Measurements from ENCODE around the gene C10orf88. TPM values are rescaled to one million over a fixed set of nuclear protein-coding genes. Genes with fewer than 3 reads are reported as not detected.

Gene C10orf88
- total RNA-seq, 1 donor from 2014 or later: 14.0 TPM

GRCh38 chr10:122983898-122984297 is 29.9 kb upstream of the C10orf88 start:
- H3K36me3 Mint-ChIP-seq (ENCODE audit: unreplicated experiment): no peaks in the 10 kb centered on the region
- H3K4me3 Mint-ChIP-seq (ENCODE audit: unreplicated experiment): no peak overlapping the region
- H3K9me3 Mint-ChIP-seq (ENCODE audit: unreplicated experiment): peaks cover 3% of the 10 kb centered on the region
- H3K27ac Mint-ChIP-seq (ENCODE audit: unreplicated experiment): no peak overlapping the region
- H3K27me3 Mint-ChIP-seq (ENCODE audit: unreplicated experiment): peaks cover 7% of the 10 kb centered on the region
- DNase-seq: no peak
- no peak for TF ChIP-seq CTCF (IDR thresholded peaks at IDR 0.05; ENCODE audit: partially characterized antibody, unreplicated experiment)
- H3K4me1 Mint-ChIP-seq (ENCODE audit: low read depth, unreplicated experiment): peaks cover 7% of the 10 kb centered on the region

- H3K36me3 Mint-ChIP-seq (ENCODE audit: unreplicated experiment): no peaks in the 10 kb centered on the region
- H3K9me3 Mint-ChIP-seq (ENCODE audit: unreplicated experiment): peaks cover 3% of the 10 kb centered on the region
- peaks cover 7% of the 10 kb centered on the region for H3K4me1 Mint-ChIP-seq (ENCODE audit: low read depth, unreplicated experiment)
- peak overlapping the region; percentile 90 for H3K4me3 Mint-ChIP-seq (ENCODE audit: unreplicated experiment)
- peak; percentile 11 for TF ChIP-seq CTCF (IDR thresholded peaks at IDR 0.05; ENCODE audit: partially characterized antibody, unreplicated experiment)
- H3K27me3 Mint-ChIP-seq (ENCODE audit: unreplicated experiment): peaks cover 9% of the 10 kb centered on the region
- no peak for DNase-seq
- no peak overlapping the region for H3K27ac Mint-ChIP-seq (ENCODE audit: unreplicated experiment)
These were observed 27.0 kb upstream of the C10orf88 start for GRCh38 chr10:122981066-122981464.

- Mint-ChIP-seq H3K4me1 (ENCODE audit: low read depth, unreplicated experiment) (peaks cover 7% of the 10 kb centered on the region), H3K36me3 (ENCODE audit: unreplicated experiment) (no peaks in the 10 kb centered on the region), H3K9me3 (ENCODE audit: unreplicated experiment) (peaks cover 3% of the 10 kb centered on the region), H3K4me3 (ENCODE audit: unreplicated experiment) (peak within 1 kb of the TSS; percentile 90), H3K27ac (ENCODE audit: unreplicated experiment) (peak within 1 kb of the TSS; percentile 87), H3K27me3 (ENCODE audit: unreplicated experiment) (peaks cover 9% of the 10 kb centered on the region)
- peak; percentile 98 for TF ChIP-seq CTCF (IDR thresholded peaks at IDR 0.05; ENCODE audit: partially characterized antibody, unreplicated experiment)
- DNase-seq: peak; percentile 89
These were observed 26.4 kb upstream of the C10orf88 start, which contains the start of gene PSTK for GRCh38 chr10:122980209-122981065. PSTK (plus strand) TSS chr10:122980401; CDS start chr10:122980480, 79 bp downstream.

GRCh38 chr10:122974543-122975064 is 20.6 kb upstream of the C10orf88 start:
- TF ChIP-seq CTCF (IDR thresholded peaks at IDR 0.05; ENCODE audit: partially characterized antibody, unreplicated experiment): no peak
- H3K27me3 Mint-ChIP-seq (ENCODE audit: unreplicated experiment): peaks cover 3% of the 10 kb centered on the region
- H3K4me1 Mint-ChIP-seq (ENCODE audit: low read depth, unreplicated experiment): no peaks in the 10 kb centered on the region
- H3K9me3 Mint-ChIP-seq (ENCODE audit: unreplicated experiment): no peaks in the 10 kb centered on the region
- H3K4me3 Mint-ChIP-seq (ENCODE audit: unreplicated experiment): no peak overlapping the region
- no peak overlapping the region for H3K27ac Mint-ChIP-seq (ENCODE audit: unreplicated experiment)
- no peaks in the 10 kb centered on the region for H3K36me3 Mint-ChIP-seq (ENCODE audit: unreplicated experiment)
- no peak for DNase-seq

GRCh38 chr10:122974023-122974422 is 20.0 kb upstream of the C10orf88 start:
- DNase-seq: no peak
- Mint-ChIP-seq H3K9me3 (ENCODE audit: unreplicated experiment) (no peaks in the 10 kb centered on the region), H3K4me3 (ENCODE audit: unreplicated experiment) (no peak overlapping the region), H3K36me3 (ENCODE audit: unreplicated experiment) (no peaks in the 10 kb centered on the region), H3K27ac (ENCODE audit: unreplicated experiment) (no peak overlapping the region), H3K4me1 (ENCODE audit: low read depth, unreplicated experiment) (no peaks in the 10 kb centered on the region), H3K27me3 (ENCODE audit: unreplicated experiment) (peaks cover 3% of the 10 kb centered on the region)
- no peak for TF ChIP-seq CTCF (IDR thresholded peaks at IDR 0.05; ENCODE audit: partially characterized antibody, unreplicated experiment)
